ENCODE measurements around the gene ANO1.

- TF ChIP-seq CTCF (IDR thresholded peaks at IDR 0.05 in 4 of 5, conservative IDR thresholded peaks at IDR 0.05 in 1 of 5), result no peak
- TF ChIP-seq POLR2A (IDR thresholded peaks at IDR 0.05), result no peak
Observed at GRCh38 chr11:70078781-70079616, 882 bp downstream of the ANO1 start.
